ENCODE measurements around the gene CTLA4.

- no peak for TF ChIP-seq FOXM1 (IDR thresholded peaks at IDR 0.05; ENCODE audit: borderline replicate concordance)
- no peak for TF ChIP-seq HDGF (IDR thresholded peaks at IDR 0.05; ENCODE audit: borderline replicate concordance)
- no peak for TF ChIP-seq ARNT (IDR thresholded peaks at IDR 0.05)
- no peak for TF ChIP-seq FOXK2 (IDR thresholded peaks at IDR 0.05)
- TF ChIP-seq SUZ12 (IDR thresholded peaks at IDR 0.05): no peak
- no peak for TF ChIP-seq PKNOX1 (IDR thresholded peaks at IDR 0.05)
Measured at GRCh38 chr2:203861607-203862006, 6.0 kb upstream of the CTLA4 start.

All from HEK293T (cell line).